HG02938 (cell line): ENCODE measurements around the gene SH3BP5L.
A peak's percentile ranks its signal among the peaks of the same experiment; 100 is the strongest.

Experiments used
- ATAC-seq: cut with Tn5 transposase; IDR thresholded peaks from one replicate; pipeline ENCODE4 v1.9.1; 2021; ENCODE audit warnings: mild to moderate bottlenecking, moderate library complexity; ENCODE audit not compliant: unreplicated experiment

SH3BP5L gene

GRCh38 chr1:248825909-248826760 lies at the start of gene SH3BP5L:
SH3BP5L (minus strand) TSS chr1:248825915; CDS start chr1:248824935, 980 bp downstream.
- peak; percentile 87 for ATAC-seq

- peak; percentile 57 for ATAC-seq
These were observed 48.3 kb upstream of the SH3BP5L start for GRCh38 chr1:248873993-248874533.

- peak; percentile 73 for ATAC-seq
These were observed 47.8 kb upstream of the SH3BP5L start for GRCh38 chr1:248873409-248873992.

- ATAC-seq = peak; percentile 28
These were observed 47.2 kb upstream of the SH3BP5L start for GRCh38 chr1:248872752-248873408.

GRCh38 chr1:248871837-248872401 lies 46.2 kb upstream of the SH3BP5L start:
- ATAC-seq = no peak

GRCh38 chr1:248862998-248863881 lies 37.5 kb upstream of the SH3BP5L start:
- peak; percentile 50 for ATAC-seq

- peak; percentile 5 for ATAC-seq
These were observed 36.9 kb upstream of the SH3BP5L start for GRCh38 chr1:248862695-248862997.

GRCh38 chr1:248861616-248862015 lies 35.9 kb upstream of the SH3BP5L start:
- ATAC-seq = no peak

GRCh38 chr1:248860007-248860406 lies 34.3 kb upstream of the SH3BP5L start:
- no peak for ATAC-seq

GRCh38 chr1:248858891-248859889 lies 33.5 kb upstream of the SH3BP5L start, which contains the start of gene ZNF692:
ZNF692 (minus strand) TSS chr1:248859085; CDS start chr1:248858309, 776 bp downstream.
- ATAC-seq = peak; percentile 68

- ATAC-seq = peak; percentile 42
These were observed 32.6 kb upstream of the SH3BP5L start for GRCh38 chr1:248858096-248858890.

- ATAC-seq = peak; percentile 0
These were observed 32.0 kb upstream of the SH3BP5L start for GRCh38 chr1:248857749-248858095.

- ATAC-seq = no peak
These were observed 31.5 kb upstream of the SH3BP5L start for GRCh38 chr1:248857201-248857600.

GRCh38 chr1:248856176-248856575 lies 30.5 kb upstream of the SH3BP5L start:
- no peak for ATAC-seq

- no peak for ATAC-seq
These were observed 29.9 kb upstream of the SH3BP5L start for GRCh38 chr1:248855580-248855979.

GRCh38 chr1:248853663-248854375 lies 28.1 kb upstream of the SH3BP5L start:
- no peak for ATAC-seq
